Activated naive CD4-positive, alpha-beta T cell treated with anti-CD3 and anti-CD28 coated beads, Interleukin-2, amount 50 U/mL, for 24 hours (primary cell): ENCODE measurements around the gene CCR7.
A peak's percentile ranks its signal among the peaks of the same experiment; 100 is the strongest.
"Not testable (repeated sequence)": the region's sequence is repeated elsewhere in the genome, so short reads cannot be mapped to it uniquely, and the experiment has no call there.

Experiments
- H3K27ac Mint-ChIP-seq: one replicate; pipeline ENCODE4 v1.8.0; 2021; ENCODE audit warnings: mild to moderate bottlenecking, mixed read lengths
- H3K27me3 Mint-ChIP-seq: one replicate; pipeline ENCODE4 v1.8.0; 2021; ENCODE audit warnings: mixed read lengths
- H3K36me3 Mint-ChIP-seq: one replicate; pipeline ENCODE4 v1.8.0; 2021; ENCODE audit warnings: mixed read lengths
- H3K4me1 Mint-ChIP-seq: one replicate; pipeline ENCODE4 v1.8.0; 2021; ENCODE audit warnings: mixed read lengths
- H3K4me3 Mint-ChIP-seq: one replicate; pipeline ENCODE4 v1.8.0; 2021; ENCODE audit warnings: mild to moderate bottlenecking, mixed read lengths
- H3K9me3 Mint-ChIP-seq: one replicate; pipeline ENCODE4 v1.8.0; 2021; ENCODE audit warnings: mixed read lengths

Gene CCR7

DNA sequence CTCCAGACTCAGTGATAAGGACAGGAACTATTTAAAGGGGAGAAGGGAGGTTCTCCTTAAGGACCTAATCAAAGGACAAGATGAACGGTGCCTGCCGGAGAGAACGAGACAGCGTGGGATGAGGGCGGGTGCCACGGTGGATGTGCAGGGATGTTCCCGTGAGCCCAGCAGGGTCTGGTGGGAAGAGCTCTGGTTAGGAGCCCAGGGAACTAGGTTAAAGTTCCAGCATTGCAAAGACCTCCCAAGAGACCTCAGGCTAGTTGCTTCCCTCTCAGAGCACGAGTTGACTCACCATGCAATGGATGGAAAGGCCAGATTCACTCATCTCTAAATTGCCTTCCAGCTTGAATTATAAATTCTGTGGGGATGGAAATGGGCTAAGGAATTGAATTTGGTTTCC lies 14.7 kb downstream of the CCR7 start:
- Mint-ChIP-seq H3K9me3 (no peaks in the 10 kb centered on the region), H3K4me3 (no peak overlapping the region), H3K36me3 (peaks cover 18% of the 10 kb centered on the region), H3K27ac (no peak overlapping the region), H3K27me3 (no peaks in the 10 kb centered on the region), H3K4me1 (peaks cover 98% of the 10 kb centered on the region)

DNA sequence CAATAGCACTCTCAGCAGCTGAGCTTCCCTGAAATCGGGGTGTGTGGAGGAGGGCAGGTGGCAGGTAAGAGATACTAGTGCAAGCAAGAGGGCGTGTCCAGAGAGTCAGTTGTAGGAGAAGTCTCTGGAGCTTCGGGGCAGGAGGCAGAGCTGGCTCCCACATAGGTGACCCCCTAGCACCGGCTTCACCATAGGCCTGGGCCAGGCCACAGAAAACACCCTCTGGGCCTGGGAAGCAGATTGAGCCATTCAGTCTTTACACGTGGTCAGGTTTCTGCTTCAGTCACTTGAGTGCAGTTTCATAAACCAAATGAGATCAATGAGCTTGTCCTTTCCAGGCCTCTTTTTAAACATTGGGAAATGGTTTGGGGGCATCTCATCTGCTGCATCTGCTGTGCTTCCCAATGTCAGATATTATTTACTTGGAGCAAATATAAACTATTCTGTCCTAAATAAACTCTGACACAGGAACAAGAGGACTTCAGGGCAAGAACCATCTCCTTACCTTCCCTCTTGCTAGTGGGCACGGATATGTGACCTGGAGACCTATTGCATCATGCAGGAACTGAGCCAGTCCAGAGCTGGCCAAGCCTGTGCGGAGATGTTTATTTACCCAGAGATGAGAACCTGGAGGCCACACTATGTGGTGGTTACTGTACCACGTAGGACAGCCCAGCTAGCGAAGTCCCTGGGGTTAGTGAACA lies 16.1 kb downstream of the CCR7 start:
- Mint-ChIP-seq H3K27ac (peak overlapping the region; percentile 55), H3K36me3 (peaks cover 10% of the 10 kb centered on the region), H3K9me3 (no peaks in the 10 kb centered on the region), H3K27me3 (no peaks in the 10 kb centered on the region), H3K4me1 (peaks cover 91% of the 10 kb centered on the region), H3K4me3 (peak overlapping the region; percentile 7)

DNA sequence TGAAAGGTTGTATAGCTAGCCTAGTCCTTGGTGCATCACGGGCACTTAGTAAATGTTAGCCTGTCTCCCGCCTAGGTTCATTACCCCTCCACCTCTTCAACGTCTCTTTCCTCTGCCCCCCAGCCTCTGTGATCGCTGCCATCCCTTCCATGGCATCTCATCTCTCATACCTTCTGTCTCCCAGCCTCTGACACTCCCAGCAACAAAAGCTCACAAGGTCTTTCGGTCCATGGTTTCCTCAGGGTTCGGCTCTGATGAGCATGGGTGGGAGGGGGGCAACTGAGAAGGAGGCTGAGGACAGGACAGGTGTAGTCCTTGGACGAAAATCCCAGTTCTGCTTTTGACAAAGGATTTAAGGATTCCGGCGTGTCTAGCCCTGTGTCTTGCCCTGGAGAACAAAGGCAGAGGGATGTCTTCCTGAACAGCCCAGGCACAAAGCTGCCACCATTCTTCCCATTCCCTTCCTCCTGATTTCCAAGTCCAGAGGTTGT lies 16.7 kb downstream of the CCR7 start:
- H3K27ac Mint-ChIP-seq: peak overlapping the region; percentile 70
- no peaks in the 10 kb centered on the region for H3K27me3 Mint-ChIP-seq
- no peaks in the 10 kb centered on the region for H3K9me3 Mint-ChIP-seq
- peaks cover 90% of the 10 kb centered on the region for H3K4me1 Mint-ChIP-seq
- H3K36me3 Mint-ChIP-seq: peaks cover 5% of the 10 kb centered on the region
- peak overlapping the region; percentile 7 for H3K4me3 Mint-ChIP-seq

DNA sequence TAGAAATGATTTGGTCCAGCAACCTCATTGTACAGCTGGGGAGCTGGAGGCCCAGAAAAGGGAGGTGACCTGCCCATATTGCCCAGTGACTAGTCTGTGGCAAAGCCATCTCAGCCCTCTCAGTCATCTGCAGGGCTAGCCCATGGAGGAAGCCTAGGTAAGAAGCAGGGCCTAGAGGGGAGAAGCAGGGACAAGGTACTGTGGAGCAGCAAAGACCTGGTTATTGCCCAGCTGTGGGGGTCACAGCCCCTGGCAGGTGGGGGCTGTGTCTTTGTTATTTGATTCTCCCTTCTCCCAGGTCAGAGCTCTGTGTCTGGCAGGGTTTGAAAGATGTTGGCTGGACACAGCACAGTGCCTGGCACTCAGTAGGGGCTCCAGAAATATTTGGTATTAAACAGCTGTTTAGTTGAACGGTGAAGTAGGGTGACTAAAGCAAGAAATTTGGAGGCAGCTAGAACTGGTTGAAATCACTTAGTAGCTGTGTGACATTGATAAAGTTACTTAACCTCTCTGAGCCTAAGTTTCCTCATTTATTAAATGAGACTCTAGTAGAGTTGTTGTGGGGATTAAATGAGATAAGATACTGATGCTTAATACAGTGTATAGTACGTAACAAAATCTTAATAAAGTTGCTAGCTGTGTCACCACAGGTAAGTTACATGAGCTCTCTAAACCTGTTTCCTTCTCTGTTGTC lies 17.3 kb downstream of the CCR7 start:
- Mint-ChIP-seq H3K36me3 (peaks cover 5% of the 10 kb centered on the region), H3K27ac (peak overlapping the region; percentile 70), H3K4me1 (peaks cover 90% of the 10 kb centered on the region), H3K27me3 (no peaks in the 10 kb centered on the region), H3K9me3 (no peaks in the 10 kb centered on the region), H3K4me3 (no peak overlapping the region)

DNA sequence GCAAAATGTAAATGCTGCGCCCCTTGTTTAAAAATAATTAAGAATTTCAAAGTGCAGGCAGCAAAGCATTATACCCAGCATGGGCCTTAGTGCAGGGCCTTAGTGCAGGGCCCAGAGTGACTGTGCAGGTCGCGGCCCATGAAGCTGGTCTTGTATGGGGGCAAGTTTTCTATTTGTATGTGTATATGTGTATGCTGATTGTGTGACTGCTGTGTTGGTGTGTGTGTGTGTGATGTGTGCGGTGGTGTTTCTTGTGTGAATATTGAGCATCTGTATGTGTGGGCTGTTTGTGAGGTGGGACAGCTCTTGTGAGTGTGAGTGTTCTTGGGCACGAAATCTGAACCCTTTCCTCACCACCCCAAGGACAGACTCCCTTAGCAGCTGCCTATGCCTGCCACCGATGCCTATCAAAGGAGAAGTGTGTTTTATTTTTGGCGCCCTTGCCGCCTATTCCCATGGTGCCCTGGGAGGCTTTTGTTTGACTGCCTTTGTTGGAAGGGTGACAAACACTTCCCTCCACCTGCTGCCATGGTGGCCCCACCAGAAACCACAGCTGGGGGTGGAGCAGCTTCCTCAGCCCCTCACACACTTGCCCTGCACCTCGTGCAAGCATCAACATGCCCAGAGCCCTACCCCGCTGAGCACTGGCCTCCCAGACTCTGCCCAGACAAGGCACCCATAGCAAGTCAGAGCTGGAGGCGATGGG lies 18.0 kb downstream of the CCR7 start:
- H3K4me3 Mint-ChIP-seq: peak overlapping the region; percentile 15
- peak overlapping the region; percentile 31 for H3K27ac Mint-ChIP-seq
- no peaks in the 10 kb centered on the region for H3K36me3 Mint-ChIP-seq
- no peaks in the 10 kb centered on the region for H3K9me3 Mint-ChIP-seq
- no peaks in the 10 kb centered on the region for H3K27me3 Mint-ChIP-seq
- H3K4me1 Mint-ChIP-seq: peaks cover 90% of the 10 kb centered on the region

DNA sequence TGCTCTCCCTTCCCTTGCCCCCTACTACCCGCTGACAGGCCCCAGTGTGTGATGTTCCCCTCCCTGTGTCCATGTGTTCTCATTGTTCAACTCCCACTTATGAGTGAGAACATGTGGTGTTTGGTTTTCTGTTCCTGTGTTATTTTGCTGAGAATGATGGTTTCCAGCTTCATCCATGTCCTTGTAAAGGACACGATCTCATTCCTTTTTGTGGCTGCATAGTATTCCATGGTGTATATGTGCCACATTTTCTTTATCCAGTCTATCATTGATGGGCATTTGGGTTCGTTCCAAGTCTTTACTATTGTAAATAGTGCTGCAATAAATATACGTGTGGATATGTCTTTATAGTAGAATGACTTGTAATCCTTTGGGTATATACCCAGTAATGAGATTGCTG lies 18.8 kb downstream of the CCR7 start:
- peaks cover 92% of the 10 kb centered on the region for H3K4me1 Mint-ChIP-seq
- H3K4me3 Mint-ChIP-seq: peak overlapping the region; percentile 67
- not testable (repeated sequence) for H3K36me3 Mint-ChIP-seq, H3K9me3 Mint-ChIP-seq, H3K27me3 Mint-ChIP-seq
- peak overlapping the region; percentile 42 for H3K27ac Mint-ChIP-seq

DNA sequence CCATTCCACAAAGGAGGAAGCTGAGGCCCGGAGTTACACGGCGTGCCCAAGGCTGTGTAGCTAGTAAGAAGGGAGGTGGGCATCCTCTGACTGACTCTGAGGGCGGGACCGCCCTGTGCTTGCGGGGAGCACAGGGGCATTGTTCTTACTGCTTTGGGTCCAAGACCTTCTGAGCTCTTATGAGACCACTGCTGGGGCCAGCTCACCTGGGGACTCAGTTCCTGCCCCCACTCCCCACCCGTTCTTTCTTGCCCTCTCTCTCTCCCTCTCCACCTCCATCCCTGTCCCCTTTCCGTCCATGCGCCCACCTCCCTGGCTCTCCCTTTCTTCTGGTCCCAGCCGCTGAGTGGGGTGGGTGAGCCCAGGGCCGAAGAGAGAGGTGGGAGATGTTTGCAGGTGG lies 19.6 kb downstream of the CCR7 start:
- H3K36me3 Mint-ChIP-seq: no peaks in the 10 kb centered on the region
- H3K27ac Mint-ChIP-seq: peak overlapping the region; percentile 62
- no peak overlapping the region for H3K4me3 Mint-ChIP-seq
- peaks cover 92% of the 10 kb centered on the region for H3K4me1 Mint-ChIP-seq
- no peaks in the 10 kb centered on the region for H3K27me3 Mint-ChIP-seq
- H3K9me3 Mint-ChIP-seq: no peaks in the 10 kb centered on the region

DNA sequence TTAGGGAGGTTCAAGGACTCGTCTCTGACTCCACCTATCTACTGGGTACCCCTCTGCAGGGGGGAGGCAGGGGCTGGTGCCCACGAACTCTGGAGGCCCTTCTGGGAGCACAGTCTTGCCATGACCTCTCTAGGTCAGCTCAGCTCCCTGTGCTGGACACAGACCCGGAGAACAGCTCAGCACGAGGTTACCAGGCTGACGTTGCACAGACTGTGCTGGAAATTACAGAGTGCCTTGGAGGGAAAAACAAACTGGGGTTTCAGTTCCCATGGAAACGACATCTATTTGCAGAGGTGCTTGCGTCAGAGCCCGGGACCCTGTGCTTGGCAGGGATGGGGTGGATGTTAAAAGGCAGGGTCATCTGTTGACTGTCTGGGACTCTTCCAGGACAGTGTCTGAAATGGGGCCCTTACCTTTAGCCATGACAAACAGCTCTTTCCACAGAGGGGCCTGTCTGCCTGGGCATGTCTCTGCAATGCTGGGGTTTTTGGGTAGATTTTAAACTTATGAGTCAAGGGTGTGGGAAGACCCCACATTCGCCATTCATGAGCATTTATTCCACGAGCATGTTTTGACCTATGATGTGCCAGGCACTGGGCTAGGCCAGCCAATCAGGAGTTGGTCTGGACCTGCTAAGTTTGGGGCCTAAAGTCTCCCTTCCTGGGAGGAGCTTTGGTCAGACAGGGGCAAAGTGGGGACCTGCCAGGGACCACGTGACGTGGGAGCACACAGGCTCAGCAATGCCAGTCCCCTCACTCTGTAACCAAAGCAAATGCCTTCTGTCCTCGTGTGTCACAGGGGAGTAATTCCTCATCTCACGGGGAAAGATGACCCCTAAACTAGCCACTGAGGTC lies 22.5 kb downstream of the CCR7 start:
- peak overlapping the region; percentile 74 for H3K4me3 Mint-ChIP-seq
- peaks cover 89% of the 10 kb centered on the region for H3K4me1 Mint-ChIP-seq
- H3K27me3 Mint-ChIP-seq: no peaks in the 10 kb centered on the region
- peak overlapping the region; percentile 99 for H3K27ac Mint-ChIP-seq
- no peaks in the 10 kb centered on the region for H3K36me3 Mint-ChIP-seq
- H3K9me3 Mint-ChIP-seq: no peaks in the 10 kb centered on the region

DNA sequence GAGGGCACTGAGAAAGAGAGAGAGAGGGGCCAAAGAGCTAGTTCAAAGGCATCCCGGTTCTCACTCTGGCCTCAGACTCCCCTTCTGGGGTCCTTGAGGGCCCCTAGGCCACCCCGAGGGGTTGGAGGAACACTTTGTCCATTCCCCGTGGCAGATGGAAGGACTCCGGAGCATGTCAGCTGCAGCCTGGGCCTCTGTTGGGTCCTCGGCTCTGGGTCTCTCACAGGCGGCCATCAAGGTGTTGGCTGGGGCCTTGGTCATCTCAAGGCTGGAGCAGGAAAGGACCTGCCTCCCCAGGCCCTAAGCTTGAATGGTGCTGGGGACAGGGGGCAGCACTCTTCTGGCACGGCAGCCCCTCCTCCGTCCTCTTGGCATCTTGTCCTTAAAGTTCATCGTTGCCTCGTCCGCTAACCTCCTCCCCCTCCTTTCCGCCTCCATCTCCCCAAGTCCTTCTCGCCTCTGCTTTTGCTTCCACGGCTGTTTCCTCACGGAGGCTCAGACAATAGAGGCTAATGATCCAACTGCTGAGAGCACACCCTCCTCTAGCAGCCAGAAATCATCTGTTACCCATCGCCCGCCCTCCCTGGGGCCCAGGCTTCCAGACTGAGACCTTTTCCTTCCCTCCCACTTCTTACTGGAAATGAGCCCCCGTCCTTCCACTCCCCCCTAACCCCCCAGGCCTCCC lies 23.3 kb downstream of the CCR7 start:
- Mint-ChIP-seq H3K4me3 (peak overlapping the region; percentile 74), H3K4me1 (peaks cover 89% of the 10 kb centered on the region), H3K36me3 (no peaks in the 10 kb centered on the region), H3K27ac (peak overlapping the region; percentile 99), H3K27me3 (no peaks in the 10 kb centered on the region), H3K9me3 (no peaks in the 10 kb centered on the region)

DNA sequence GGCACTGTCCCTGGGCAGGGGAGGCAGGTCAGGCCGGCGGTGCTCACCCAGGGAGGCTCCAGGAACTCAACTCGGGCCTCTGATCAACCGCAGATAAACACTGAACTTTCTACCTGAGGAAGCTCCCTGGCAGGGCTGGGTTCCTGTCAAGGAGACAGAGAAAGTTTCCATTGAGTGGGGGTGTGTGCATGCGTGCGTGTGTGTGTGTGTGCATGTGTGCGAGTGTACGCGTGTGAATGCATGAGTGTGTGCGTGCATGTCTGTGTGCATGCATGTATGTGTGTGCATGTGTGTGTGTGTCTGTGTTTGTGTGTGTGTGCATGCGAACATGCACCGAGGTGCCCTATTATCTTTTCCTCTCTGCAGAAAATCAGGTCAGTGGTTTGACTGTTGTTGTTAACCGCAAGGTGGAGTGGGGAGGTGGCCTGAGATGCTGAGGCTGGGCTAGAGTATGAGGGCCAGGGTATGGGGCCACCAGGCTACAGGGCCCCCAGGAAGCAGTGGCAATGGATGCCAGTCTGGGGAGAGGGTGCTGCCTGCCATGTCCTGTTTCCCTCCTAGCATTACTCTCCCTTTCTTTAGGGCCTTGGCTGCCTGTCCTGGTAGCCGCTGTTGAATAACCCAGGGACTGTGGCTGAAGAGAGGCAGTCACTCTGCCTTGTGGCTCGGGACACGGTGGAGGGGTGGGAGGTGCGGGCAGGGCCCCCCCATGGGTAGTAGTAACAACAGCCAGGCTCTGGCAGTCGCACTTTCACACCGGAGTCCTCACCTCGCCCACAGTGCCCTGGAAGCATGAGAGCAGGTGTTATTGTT lies 24.0 kb downstream of the CCR7 start:
- Mint-ChIP-seq H3K4me1 (peaks cover 89% of the 10 kb centered on the region), H3K9me3 (no peaks in the 10 kb centered on the region), H3K27me3 (no peaks in the 10 kb centered on the region), H3K4me3 (peak overlapping the region; percentile 74), H3K36me3 (no peaks in the 10 kb centered on the region), H3K27ac (peak overlapping the region; percentile 89)

DNA sequence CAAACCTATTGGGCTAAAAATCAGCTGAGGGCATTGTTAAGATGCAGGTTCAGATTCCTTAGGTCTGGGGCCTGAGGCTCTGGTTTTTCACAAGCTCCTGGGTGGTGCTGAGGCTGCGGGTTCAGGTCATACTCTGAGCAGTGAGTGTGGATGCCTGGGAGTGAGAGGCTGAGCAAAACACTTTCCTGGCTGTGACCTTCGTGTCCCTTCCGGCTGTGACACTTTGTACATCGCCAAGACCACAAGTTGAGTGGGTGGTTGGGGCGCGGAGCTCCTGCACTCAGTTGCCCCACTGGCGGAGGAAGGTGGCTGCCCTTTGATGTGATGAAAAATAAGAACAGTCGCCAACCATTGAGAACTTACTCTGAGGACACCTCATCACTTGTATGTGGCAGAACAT lies 24.8 kb downstream of the CCR7 start:
- Mint-ChIP-seq H3K27ac (peak overlapping the region; percentile 89), H3K9me3 (no peaks in the 10 kb centered on the region), H3K4me3 (peak overlapping the region; percentile 74), H3K27me3 (no peaks in the 10 kb centered on the region), H3K4me1 (peaks cover 88% of the 10 kb centered on the region), H3K36me3 (no peaks in the 10 kb centered on the region)

DNA sequence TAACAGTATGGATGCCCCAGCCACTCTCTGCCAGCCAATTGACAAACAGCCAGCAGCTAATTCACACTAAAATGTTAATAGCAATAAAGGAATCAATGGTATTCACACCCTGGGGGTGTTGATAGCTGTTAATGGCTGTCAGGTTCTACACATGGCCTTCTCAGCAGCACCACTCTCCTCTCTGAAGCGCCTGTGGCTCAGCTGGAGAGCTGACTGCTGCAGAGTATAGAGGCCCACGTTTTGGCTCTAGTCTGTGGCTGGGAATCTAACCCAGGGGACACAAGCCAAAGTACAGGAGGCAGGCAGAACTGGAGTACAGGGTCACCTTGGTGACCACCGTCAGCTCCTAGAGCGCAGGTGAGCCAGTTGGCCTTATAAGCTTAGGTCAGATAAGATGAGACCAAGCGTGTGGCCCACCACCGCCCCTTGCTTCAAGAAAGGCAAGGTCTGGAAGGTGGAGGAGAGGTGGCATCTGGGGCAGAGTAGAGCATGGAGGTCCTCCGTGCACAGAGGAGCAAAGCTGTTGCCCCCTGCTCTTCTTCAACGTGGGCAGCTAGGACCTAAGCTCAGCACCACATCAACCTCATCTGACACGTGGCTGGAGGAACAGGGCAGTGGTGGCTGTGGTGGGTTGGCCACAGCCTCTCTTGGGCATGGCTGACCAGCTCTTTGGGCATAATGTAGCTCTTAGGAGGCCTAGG lies 25.4 kb downstream of the CCR7 start:
- Mint-ChIP-seq H3K4me1 (peaks cover 88% of the 10 kb centered on the region), H3K27me3 (no peaks in the 10 kb centered on the region), H3K4me3 (peak overlapping the region; percentile 74), H3K27ac (peak overlapping the region; percentile 89), H3K9me3 (no peaks in the 10 kb centered on the region), H3K36me3 (no peaks in the 10 kb centered on the region)

DNA sequence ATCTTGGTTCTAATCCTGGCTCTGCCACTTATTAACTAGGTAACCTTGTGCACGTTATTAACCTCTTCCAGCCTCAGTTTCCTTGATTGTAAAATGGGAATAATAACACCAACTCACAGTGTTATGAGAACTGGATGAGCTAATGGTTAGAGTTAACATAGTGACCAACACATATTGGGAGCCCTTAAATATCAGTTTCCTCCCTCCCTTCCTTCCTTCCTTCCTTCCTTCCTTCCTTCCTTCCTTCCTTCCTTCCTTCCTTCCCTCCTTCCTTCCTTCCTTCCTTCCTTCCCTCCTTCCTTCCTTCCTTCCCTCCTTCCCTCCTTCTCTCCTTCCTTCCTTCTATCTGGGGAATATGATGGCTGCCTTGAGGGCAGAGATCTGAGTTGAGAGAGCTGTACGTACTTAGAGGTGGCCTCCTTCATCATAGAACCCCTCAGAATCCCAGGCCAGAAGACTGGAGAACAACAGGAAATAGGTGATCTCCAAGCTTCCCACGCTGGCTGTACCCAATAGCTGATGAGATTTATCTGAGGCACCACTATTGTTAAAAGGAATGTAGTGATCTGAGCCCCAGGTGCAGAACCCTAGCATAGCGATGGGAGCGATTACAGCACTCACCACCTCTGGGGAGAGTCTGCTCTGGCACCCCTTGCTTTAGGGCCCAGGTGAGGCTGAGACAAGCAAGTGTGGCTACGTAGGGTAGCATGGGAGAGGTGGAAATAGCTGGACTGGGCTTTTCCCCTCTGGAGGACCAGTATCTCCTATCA lies 26.2 kb downstream of the CCR7 start:
- H3K27me3 Mint-ChIP-seq: no peaks in the 10 kb centered on the region
- no peaks in the 10 kb centered on the region for H3K36me3 Mint-ChIP-seq
- H3K27ac Mint-ChIP-seq: no peak overlapping the region
- peaks cover 92% of the 10 kb centered on the region for H3K4me1 Mint-ChIP-seq
- no peak overlapping the region for H3K4me3 Mint-ChIP-seq
- H3K9me3 Mint-ChIP-seq: no peaks in the 10 kb centered on the region
